GM11168 (cell line): ENCODE results near the gene HSPA8.
"Not testable (repeated sequence)": the region's sequence is repeated elsewhere in the genome, so short reads cannot be mapped to it uniquely, and the experiment has no call there.

Source experiments
- in situ Hi-C: fragments of 300-500 bp; cut with MboI; formaldehyde crosslinking; loops from one replicate; pipeline ENCODE4 v1.12.0; 2022; ENCODE audit warnings: low sequenced_read_pairs; ENCODE audit not compliant: unreplicated experiment

Gene HSPA8

GRCh38 chr11:123073343-123074057, 11.6 kb upstream of the HSPA8 start:
- in situ Hi-C loops, result no loop called here

- in situ Hi-C loops, result no loop called here
Observed at GRCh38 chr11:123072762-123073161, 10.8 kb upstream of the HSPA8 start.

GRCh38 chr11:123072332-123072761, 10.4 kb upstream of the HSPA8 start:
- in situ Hi-C loops, result no loop called here

- in situ Hi-C loops, result no loop called here
Observed at GRCh38 chr11:123069908-123070821, 8.2 kb upstream of the HSPA8 start.

GRCh38 chr11:123065621-123066020, 3.7 kb upstream of the HSPA8 start:
- in situ Hi-C loops, result no loop called here

GRCh38 chr11:123063826-123064657, 2.1 kb upstream of the HSPA8 start:
- in situ Hi-C loops, result no loop called here

- in situ Hi-C loops, result no loop called here
Observed at GRCh38 chr11:123062892-123063825, 1.2 kb upstream of the HSPA8 start.

GRCh38 chr11:123062158-123062891, 389 bp upstream of the HSPA8 start:
- in situ Hi-C loops, result no loop called here

- in situ Hi-C loops, result no loop called here
Observed at GRCh38 chr11:123060277-123061000, 1.5 kb downstream of the HSPA8 start.

- in situ Hi-C loops, result not testable (repeated sequence)
Observed at GRCh38 chr11:123059041-123059920, 2.7 kb downstream of the HSPA8 start.

- in situ Hi-C loops, result no loop called here
Observed at GRCh38 chr11:123057661-123058305, 4.2 kb downstream of the HSPA8 start.

GRCh38 chr11:123056835-123057491, 5.0 kb downstream of the HSPA8 start:
- in situ Hi-C loops, result no loop called here

GRCh38 chr11:123055191-123055901, 6.6 kb downstream of the HSPA8 start:
- in situ Hi-C loops, result no loop called here

GRCh38 chr11:123054301-123055065, 7.5 kb downstream of the HSPA8 start:
- in situ Hi-C loops, result no loop called here
